HG02678 (cell line): Measurements from ENCODE around the gene RAN.
"Not testable (repeated sequence)": the region's sequence is repeated elsewhere in the genome, so short reads cannot be mapped to it uniquely, and the experiment has no call there.

Experiments used
- ATAC-seq: cut with Tn5 transposase; IDR thresholded peaks from one replicate; pipeline ENCODE4 v1.9.1; 2021; ENCODE audit warnings: mild to moderate bottlenecking, moderate library complexity; ENCODE audit not compliant: unreplicated experiment

Gene RAN

GRCh38 chr12:130849561-130850417, 22.1 kb upstream of the RAN start:
- no peak for ATAC-seq

GRCh38 chr12:130850418-130851021, 21.3 kb upstream of the RAN start:
- no peak for ATAC-seq

- ATAC-seq: no peak
Observed at GRCh38 chr12:130856088-130856487, 15.8 kb upstream of the RAN start.

GRCh38 chr12:130858084-130858483, 13.8 kb upstream of the RAN start:
- ATAC-seq: no peak

- no peak for ATAC-seq
Observed at GRCh38 chr12:130859161-130859560, 12.7 kb upstream of the RAN start.

- no peak for ATAC-seq
Observed at GRCh38 chr12:130860311-130860710, 11.6 kb upstream of the RAN start.

- no peak for ATAC-seq
Observed at GRCh38 chr12:130862161-130862560, 9.7 kb upstream of the RAN start.

GRCh38 chr12:130862771-130863170, 9.1 kb upstream of the RAN start:
- ATAC-seq: not testable (repeated sequence)

- ATAC-seq: no peak
Observed at GRCh38 chr12:130863298-130863697, 8.6 kb upstream of the RAN start.

- ATAC-seq: no peak
Observed at GRCh38 chr12:130868412-130868811, 3.5 kb upstream of the RAN start.

- ATAC-seq: peak; percentile 54
Observed at GRCh38 chr12:130870442-130871285, 1.2 kb upstream of the RAN start.

- ATAC-seq: peak; percentile 27
Observed at GRCh38 chr12:130872179-130873096, 572 bp downstream of the RAN start.

- no peak for ATAC-seq
Observed at GRCh38 chr12:130873106-130873795, 1.4 kb downstream of the RAN start.

- no peak for ATAC-seq
Observed at GRCh38 chr12:130873825-130874224, 2.0 kb downstream of the RAN start.

- no peak for ATAC-seq
Observed at GRCh38 chr12:130874696-130875095, 2.8 kb downstream of the RAN start.

GRCh38 chr12:130875193-130875592, 3.3 kb downstream of the RAN start:
- ATAC-seq: no peak

GRCh38 chr12:130875708-130876107, 3.8 kb downstream of the RAN start:
- not testable (repeated sequence) for ATAC-seq

- ATAC-seq: no peak
Observed at GRCh38 chr12:130876297-130876696, 4.4 kb downstream of the RAN start.

GRCh38 chr12:130876758-130877157, 4.9 kb downstream of the RAN start:
- no peak for ATAC-seq

GRCh38 chr12:130877333-130877732, 5.5 kb downstream of the RAN start:
- no peak for ATAC-seq
